A549 treated with AZD9567 at 1 μM for 4 hours (cell line): ENCODE measurements around the gene GRAPL. TPM values are rescaled to one million over a fixed set of nuclear protein-coding genes. Genes with fewer than 3 reads are reported as not detected.

Source experiments
- total RNA-seq: library from RNA; stranded (reverse); fragments of 200-300 nt; extraction: Qiagen RNA extraction; gene quantifications from 5 replicates; pipeline ENCODE4 v1.2.3, GENCODE V29; 2022; ENCODE audit not compliant: insufficient read depth

The GRAPL gene
- total RNA-seq: 0.14 TPM in 1 of 5 replicates, not detected in the others

GRCh38 chr17:19127148-19127980 lies at the start of gene GRAPL:
TSS of gene GRAPL (plus strand) at chr17:19127589. CDS start at chr17:19127620, 31 bp downstream.

Other genes with a start within 250 kb of the GRAPL start
- gene SLC5A10, start 175.4 kb upstream of the GRAPL start, total RNA-seq: 0.14 to 0.57 TPM (median 0.23 TPM) in 5 replicates
- 26.2 to 36.6 TPM (median 32.6 TPM) in 5 replicates for gene FAM83G, start 122.8 kb upstream of the GRAPL start, total RNA-seq
- 0.17 to 0.63 TPM (median 0.20 TPM) in 4 of 5 replicates, not detected in the other for gene GRAP, start 80.6 kb upstream of the GRAPL start, total RNA-seq
- 44.8 to 59.3 TPM (median 55.8 TPM) in 5 replicates for gene EPN2, start 109.8 kb downstream of the GRAPL start, total RNA-seq
- gene B9D1, start 235.1 kb downstream of the GRAPL start, total RNA-seq: 43.8 to 48.0 TPM (median 47.4 TPM) in 5 replicates